ENCODE measurements around the gene ZNF221. TPM values are rescaled to one million over a fixed set of nuclear protein-coding genes. Genes with fewer than 3 reads are reported as not detected.
"Not testable (repeated sequence)": the region's sequence is repeated elsewhere in the genome, so short reads cannot be mapped to it uniquely, and the experiment has no call there.

Gene ZNF221
- total RNA-seq, 1 experiment from 2014 or later, result 2.5 TPM

DNA sequence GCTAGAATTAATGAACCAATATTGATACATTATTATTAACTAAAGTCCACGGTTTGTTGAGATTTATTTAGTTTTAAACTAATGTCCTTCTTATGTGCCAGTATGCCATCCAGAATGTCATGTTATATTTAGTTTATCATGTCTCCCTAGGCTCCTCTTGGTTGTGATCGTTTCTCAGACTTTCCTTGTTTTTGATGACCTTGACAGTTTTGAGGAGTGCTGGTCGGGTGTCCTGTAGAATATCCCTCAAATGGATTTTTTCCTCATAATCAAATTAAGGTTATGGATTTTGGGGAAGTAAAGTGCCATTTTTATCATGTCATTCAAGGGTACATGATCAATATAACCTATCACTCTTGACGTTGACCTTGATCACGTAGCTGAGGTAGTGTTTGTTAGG, 9.8 kb upstream of the ZNF221 start:
- no peaks in the 10 kb centered on the region for H4K20me1 ChIP-seq (ENCODE audit: insufficient read depth)
- no peak overlapping the region for H2AFZ ChIP-seq (ENCODE audit: low read depth, low read length, poor library complexity, severe bottlenecking)
- RAD21 ChIA-PET (ENCODE audit: low non-redundant PET in 1 of 2, low total read pairs in 2 of 2, uncharacterized antibody in 2 of 2, unreplicated experiment in 2 of 2), result no interaction called here
- no peak overlapping the region for H3K4me3 ChIP-seq (replicated peaks in 1 of 2; ENCODE audit: low read depth in 1 of 2, low read length in 2 of 2)
- intact Hi-C loops (cut with micrococcal nuclease), result loop anchor here (10.0 kb wide), 1 partner anchor 506 kb away; no protein-coding TSS in a partner anchor
- CTCF ChIA-PET, result no interaction called here
- H3K27me3 ChIP-seq (ENCODE audit: insufficient read depth, low read length), result no peaks in the 10 kb centered on the region
- no peak for DNase-seq (ENCODE audit: low read depth, low spot score)
- no peaks in the 10 kb centered on the region for H3K4me1 ChIP-seq (ENCODE audit: control insufficient read depth in 1 of 2, insufficient read depth in 2 of 2, low read length in 2 of 2)
- no peak overlapping the region for H3K4me2 ChIP-seq (ENCODE audit: low read length)
- H3K36me3 ChIP-seq (ENCODE audit: control insufficient read depth in 1 of 2, insufficient read depth in 2 of 2, low read length in 2 of 2), result no peaks in the 10 kb centered on the region
- no peaks in the 10 kb centered on the region for H3K79me2 ChIP-seq (ENCODE audit: insufficient read depth, low read length)
- no peak for ATAC-seq
- BruUV-seq (replicated peaks), result no TSS peak
- POLR2A ChIA-PET, result no interaction called here
- H3K9ac ChIP-seq (ENCODE audit: low read length), result no peak overlapping the region
- H3K9me2 ChIP-seq (ENCODE audit: insufficient read depth), result no peaks in the 10 kb centered on the region
- TF ChIP-seq EZH2phosphoT487 (IDR thresholded peaks at IDR 0.05; ENCODE audit: borderline replicate concordance), result no peak
- TF ChIP-seq, protein P1, sequence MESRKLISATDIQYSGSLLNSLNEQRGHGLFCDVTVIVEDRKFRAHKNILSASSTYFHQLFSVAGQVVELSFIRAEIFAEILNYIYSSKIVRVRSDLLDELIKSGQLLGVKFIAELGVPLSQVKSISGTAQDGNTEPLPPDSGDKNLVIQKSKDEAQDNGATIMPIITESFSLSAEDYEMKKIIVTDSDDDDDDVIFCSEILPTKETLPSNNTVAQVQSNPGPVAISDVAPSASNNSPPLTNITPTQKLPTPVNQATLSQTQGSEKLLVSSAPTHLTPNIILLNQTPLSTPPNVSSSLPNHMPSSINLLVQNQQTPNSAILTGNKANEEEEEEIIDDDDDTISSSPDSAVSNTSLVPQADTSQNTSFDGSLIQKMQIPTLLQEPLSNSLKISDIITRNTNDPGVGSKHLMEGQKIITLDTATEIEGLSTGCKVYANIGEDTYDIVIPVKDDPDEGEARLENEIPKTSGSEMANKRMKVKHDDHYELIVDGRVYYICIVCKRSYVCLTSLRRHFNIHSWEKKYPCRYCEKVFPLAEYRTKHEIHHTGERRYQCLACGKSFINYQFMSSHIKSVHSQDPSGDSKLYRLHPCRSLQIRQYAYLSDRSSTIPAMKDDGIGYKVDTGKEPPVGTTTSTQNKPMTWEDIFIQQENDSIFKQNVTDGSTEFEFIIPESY (IDR thresholded peaks at IDR 0.05; ENCODE audit: extremely low read depth, insufficient replicate concordance, low read length), result no peak
- TF ChIP-seq FOSL1 (IDR thresholded peaks at IDR 0.05; ENCODE audit: low read depth), result no peak
- no peak for TF ChIP-seq ELF1 (IDR thresholded peaks at IDR 0.05; ENCODE audit: borderline replicate concordance, low read depth)
- no peak for TF ChIP-seq CEBPB (IDR thresholded peaks at IDR 0.05; ENCODE audit: low read depth)
- no peak for TF ChIP-seq CTCF (IDR thresholded peaks at IDR 0.05 in 2 of 3, conservative IDR thresholded peaks at IDR 0.05 in 1 of 3; ENCODE audit: borderline replicate concordance in 1 of 3, insufficient read depth in 1 of 3, low read depth in 2 of 3, low read length in 2 of 3)
- no peak for TF ChIP-seq TCF7L2 (IDR thresholded peaks at IDR 0.05; ENCODE audit: borderline replicate concordance, extremely low read depth, insufficient read depth, insufficient read length)
- TF ChIP-seq EGR1 (IDR thresholded peaks at IDR 0.05; ENCODE audit: low read depth), result no peak
- no peak for TF ChIP-seq CBX3 (IDR thresholded peaks at IDR 0.05; ENCODE audit: low read depth)
- no peak for TF ChIP-seq JUND (IDR thresholded peaks at IDR 0.05)
- TF ChIP-seq SRF (IDR thresholded peaks at IDR 0.05; ENCODE audit: low read depth), result no peak
- TF ChIP-seq SIN3A (IDR thresholded peaks at IDR 0.05; ENCODE audit: low read depth), result no peak
- TF ChIP-seq, protein P2, sequence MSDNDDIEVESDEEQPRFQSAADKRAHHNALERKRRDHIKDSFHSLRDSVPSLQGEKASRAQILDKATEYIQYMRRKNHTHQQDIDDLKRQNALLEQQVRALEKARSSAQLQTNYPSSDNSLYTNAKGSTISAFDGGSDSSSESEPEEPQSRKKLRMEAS (IDR thresholded peaks at IDR 0.05), result no peak
- no peak for TF ChIP-seq RAD21 (IDR thresholded peaks at IDR 0.05; ENCODE audit: low read depth)
- TF ChIP-seq, protein P3, sequence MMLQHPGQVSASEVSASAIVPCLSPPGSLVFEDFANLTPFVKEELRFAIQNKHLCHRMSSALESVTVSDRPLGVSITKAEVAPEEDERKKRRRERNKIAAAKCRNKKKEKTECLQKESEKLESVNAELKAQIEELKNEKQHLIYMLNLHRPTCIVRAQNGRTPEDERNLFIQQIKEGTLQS (IDR thresholded peaks at IDR 0.05), result no peak
- TF ChIP-seq POLR2AphosphoS5 (IDR thresholded peaks at IDR 0.05; ENCODE audit: low read depth, low read length), result no peak
- no peak for TF ChIP-seq SP1 (IDR thresholded peaks at IDR 0.05; ENCODE audit: low read depth)
- TF ChIP-seq YY1 (IDR thresholded peaks at IDR 0.05; ENCODE audit: extremely low read depth, insufficient replicate concordance, low read depth, low read length), result no peak
- no peak overlapping the region for H3K27ac ChIP-seq (ENCODE audit: low read depth, low read length)
- no peaks in the 10 kb centered on the region for H3K9me3 ChIP-seq (ENCODE audit: control insufficient read depth in 1 of 2, insufficient read depth in 1 of 2, low read depth in 1 of 2, low read length in 2 of 2)

DNA sequence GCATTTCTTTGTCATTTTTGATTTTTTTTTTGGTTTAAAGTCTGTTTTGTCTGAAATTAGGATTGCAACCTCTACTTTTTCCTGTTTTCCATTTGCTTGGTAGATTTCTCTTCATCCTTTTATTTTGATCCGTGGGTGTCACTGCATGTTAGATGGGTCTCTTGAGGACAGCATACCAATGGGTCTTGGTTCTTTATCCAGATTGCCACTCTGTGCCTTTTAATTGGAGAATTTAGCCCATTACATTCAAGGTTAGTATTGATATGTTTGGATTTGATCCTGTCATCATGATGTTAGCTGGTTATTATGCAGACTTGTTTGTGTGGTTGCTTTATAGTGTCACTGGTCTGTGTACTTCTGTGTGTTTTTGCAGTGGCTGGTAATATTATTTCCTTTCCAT, 3.6 kb upstream of the ZNF221 start:
- RAD21 ChIA-PET (ENCODE audit: low non-redundant PET in 1 of 2, low total read pairs in 2 of 2, uncharacterized antibody in 2 of 2, unreplicated experiment in 2 of 2); H3K27ac ChIP-seq (ENCODE audit: low read depth, low read length); POLR2A ChIA-PET; H4K20me1 ChIP-seq (ENCODE audit: insufficient read depth); H3K79me2 ChIP-seq (ENCODE audit: insufficient read depth, low read length); DNase-seq (ENCODE audit: low read depth, low spot score); CTCF ChIA-PET; H2AFZ ChIP-seq (ENCODE audit: low read depth, low read length, poor library complexity, severe bottlenecking); H3K4me1 ChIP-seq (ENCODE audit: control insufficient read depth in 1 of 2, insufficient read depth in 2 of 2, low read length in 2 of 2); H3K9ac ChIP-seq (ENCODE audit: low read length); H3K36me3 ChIP-seq (ENCODE audit: control insufficient read depth in 1 of 2, insufficient read depth in 2 of 2, low read length in 2 of 2); ATAC-seq; H3K27me3 ChIP-seq (ENCODE audit: insufficient read depth, low read length); H3K4me3 ChIP-seq (replicated peaks in 1 of 2; ENCODE audit: low read depth in 1 of 2, low read length in 2 of 2); H3K9me2 ChIP-seq (ENCODE audit: insufficient read depth); H3K4me2 ChIP-seq (ENCODE audit: low read length); BruUV-seq (replicated peaks): not testable (repeated sequence)
- peaks cover 5 to 20% of the 10 kb centered on the region in 2 experiments; a peak in 3 of 4 replicates for H3K9me3 ChIP-seq (ENCODE audit: control insufficient read depth in 1 of 2, insufficient read depth in 1 of 2, low read depth in 1 of 2, low read length in 2 of 2)
- intact Hi-C loops (cut with micrococcal nuclease), result loop anchor here (10.0 kb wide), 1 partner anchor 513 kb away; no protein-coding TSS in a partner anchor
